Activated T-helper 1 cell treated with Interleukin-2 at 50 U/mL for 16 hours (primary cell): Measurements from ENCODE around the gene NLRP4.

Source experiments
- DNase-seq: peaks from one replicate; pipeline ENCODE4 v3.0.0-alpha.2; 2020; ENCODE audit warnings: low read depth

The NLRP4 gene, protein sequence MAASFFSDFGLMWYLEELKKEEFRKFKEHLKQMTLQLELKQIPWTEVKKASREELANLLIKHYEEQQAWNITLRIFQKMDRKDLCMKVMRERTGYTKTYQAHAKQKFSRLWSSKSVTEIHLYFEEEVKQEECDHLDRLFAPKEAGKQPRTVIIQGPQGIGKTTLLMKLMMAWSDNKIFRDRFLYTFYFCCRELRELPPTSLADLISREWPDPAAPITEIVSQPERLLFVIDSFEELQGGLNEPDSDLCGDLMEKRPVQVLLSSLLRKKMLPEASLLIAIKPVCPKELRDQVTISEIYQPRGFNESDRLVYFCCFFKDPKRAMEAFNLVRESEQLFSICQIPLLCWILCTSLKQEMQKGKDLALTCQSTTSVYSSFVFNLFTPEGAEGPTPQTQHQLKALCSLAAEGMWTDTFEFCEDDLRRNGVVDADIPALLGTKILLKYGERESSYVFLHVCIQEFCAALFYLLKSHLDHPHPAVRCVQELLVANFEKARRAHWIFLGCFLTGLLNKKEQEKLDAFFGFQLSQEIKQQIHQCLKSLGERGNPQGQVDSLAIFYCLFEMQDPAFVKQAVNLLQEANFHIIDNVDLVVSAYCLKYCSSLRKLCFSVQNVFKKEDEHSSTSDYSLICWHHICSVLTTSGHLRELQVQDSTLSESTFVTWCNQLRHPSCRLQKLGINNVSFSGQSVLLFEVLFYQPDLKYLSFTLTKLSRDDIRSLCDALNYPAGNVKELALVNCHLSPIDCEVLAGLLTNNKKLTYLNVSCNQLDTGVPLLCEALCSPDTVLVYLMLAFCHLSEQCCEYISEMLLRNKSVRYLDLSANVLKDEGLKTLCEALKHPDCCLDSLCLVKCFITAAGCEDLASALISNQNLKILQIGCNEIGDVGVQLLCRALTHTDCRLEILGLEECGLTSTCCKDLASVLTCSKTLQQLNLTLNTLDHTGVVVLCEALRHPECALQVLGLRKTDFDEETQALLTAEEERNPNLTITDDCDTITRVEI

GRCh38 chr19:55836340-55836739, at the start of gene NLRP4:
NLRP4 (plus strand) TSS chr19:55836540; CDS start chr19:55852081, 15,541 bp downstream.
- DNase-seq, result no peak

DNA sequence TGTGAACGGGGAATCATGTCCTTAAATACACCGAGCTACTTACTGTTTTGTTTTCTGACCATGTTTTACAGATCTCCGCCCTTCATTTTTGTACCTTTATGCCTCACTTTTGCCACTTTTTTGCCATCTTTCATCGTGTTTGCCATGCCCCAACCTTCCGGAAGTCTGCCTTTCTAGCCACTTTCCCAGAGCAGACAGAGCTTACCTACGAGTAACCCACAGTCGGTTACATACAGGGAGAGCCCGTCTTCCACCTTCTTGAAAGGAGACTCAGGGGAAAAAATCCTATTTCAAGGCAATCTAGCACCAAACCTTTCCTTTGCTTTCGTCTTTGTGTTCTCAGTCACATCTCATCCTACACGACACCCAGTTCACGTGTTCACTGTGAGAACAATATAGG, 41.3 kb upstream of the NLRP4 start:
- no peak for DNase-seq

- no peak for DNase-seq
These were observed 34.9 kb upstream of the NLRP4 start for GRCh38 chr19:55801416-55801815.

- no peak for DNase-seq
These were observed 34.1 kb upstream of the NLRP4 start for GRCh38 chr19:55802281-55802680.

DNA sequence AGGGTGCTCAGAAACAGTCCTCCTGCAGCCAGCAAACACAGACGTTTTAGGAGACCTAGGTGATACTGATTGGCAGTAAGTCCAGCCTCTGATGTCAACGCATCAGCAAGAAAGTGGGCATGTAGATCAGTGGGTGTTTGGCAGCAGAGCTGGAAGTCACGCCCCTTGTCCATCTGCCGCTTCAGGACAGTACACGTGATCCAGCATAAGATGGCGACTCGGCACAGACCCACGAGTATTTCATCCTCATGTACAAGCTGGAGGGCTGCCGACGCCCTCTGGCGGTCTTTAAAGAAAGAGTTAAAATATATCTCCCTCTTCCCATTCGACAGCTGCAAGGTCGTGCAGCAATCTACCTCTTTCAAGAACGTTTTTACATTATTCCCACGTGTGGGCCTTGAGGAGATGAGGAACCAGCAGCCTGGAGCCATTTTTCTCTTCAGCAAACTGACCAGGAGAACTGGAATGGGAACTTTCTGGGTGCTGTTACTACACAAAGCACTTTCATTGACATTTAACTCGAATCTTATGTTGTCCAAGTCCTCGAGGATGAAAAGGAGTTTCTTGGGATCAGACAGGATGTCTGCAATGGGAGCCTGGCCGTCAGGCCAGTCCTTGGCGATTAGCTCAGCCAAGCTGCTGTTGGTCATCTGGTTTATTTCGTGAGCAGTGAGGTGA, 26.8 kb upstream of the NLRP4 start:
- no peak for DNase-seq

DNA sequence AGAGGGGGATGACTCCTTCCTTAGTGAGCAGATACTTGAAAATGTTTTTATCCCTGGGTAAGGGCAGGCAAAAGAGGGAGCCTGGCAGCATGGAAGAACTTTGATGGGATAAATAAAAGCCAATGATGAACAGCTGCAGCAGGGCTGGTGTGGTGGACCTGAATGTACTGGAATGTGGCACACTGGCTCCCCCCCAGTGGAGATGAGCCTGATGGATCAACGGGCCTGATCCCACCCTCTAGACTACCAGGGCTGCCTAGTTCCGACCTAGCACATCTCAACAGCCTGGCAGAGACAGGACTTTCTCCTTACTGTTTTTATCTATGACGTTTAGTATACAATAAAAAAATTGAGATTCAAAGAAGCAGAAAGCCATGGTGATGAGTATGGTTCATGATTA, 25.0 kb upstream of the NLRP4 start:
- DNase-seq, result no peak

DNA sequence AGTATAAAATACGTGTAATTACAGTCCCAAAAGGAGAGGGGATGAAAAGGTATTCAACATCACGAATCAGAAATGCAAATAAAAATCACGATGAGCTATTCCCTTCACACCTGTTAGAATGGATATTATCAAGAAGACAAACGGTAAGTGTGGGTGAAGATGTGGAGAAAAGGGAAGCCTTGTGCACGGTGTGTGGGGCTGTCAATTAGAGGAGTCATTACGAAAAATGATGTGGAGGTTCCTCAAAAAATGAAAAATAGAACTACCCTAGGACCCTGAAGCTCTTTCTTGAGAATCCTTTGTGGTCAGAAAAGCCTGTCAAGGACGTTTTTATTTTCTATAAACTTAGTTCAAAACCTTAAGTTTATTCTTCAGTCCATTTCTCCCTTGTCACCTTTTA, 23.9 kb upstream of the NLRP4 start:
- DNase-seq, result no peak

DNA sequence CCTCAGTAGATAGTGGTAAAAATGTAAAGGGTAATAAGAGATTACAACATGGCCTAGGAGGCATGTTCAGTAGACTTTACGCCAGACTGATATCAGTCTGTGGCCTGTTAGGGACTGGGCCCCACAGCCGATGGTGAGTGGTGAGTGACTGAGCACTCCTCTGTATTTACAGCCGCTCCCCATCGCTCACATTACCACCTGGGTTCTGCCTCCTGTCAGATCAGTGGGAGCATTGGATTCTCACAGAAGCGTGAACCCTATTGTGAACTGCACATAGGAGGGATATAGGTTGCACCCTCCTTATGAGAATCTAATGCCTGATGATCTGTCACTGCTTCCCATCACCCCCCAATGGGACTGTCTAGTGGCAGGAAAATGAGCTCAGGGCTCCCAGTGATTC, 22.4 kb upstream of the NLRP4 start:
- no peak for DNase-seq

- DNase-seq, result no peak
These were observed 16.3 kb upstream of the NLRP4 start for GRCh38 chr19:55820037-55820436.

DNA sequence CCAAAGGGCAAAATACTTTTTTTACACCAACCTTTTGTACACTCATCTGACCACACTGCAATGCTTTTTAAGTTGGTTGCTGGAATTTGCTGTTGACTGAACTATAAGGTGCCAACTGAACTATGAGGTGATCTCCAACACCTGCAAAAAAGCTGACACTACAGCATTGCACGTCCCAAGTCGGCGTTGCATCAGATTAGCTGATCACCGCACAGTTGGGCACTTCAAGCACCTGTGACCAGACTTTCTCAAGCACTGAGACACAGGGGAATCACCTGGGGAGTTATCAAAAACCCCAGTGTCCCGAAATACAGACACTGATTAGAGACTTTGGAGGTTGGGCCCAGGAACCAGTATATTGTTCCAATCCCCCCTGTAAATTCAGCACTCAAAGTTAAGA, 5.7 kb upstream of the NLRP4 start:
- DNase-seq, result no peak

DNA sequence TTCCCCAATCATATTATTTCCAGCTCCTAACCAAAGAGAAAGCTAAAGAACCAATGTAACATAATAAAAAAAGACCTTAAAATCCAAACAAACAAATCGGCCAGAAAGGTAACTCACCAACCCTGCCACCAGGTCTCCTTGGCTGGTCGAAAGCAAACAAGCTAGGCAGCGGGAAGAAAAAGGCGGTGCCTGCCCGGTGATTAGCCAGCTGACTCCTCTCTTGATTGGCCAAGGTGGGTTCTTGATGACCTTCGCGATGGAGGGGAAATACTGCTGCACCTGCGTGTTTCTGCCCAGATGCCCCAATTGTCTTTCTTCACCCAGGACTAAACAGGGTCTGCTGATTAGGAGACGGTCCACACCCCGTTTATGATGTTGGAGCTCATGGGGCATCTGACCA, 4.5 kb upstream of the NLRP4 start, which contains the start of gene NLRP11:
Gene NLRP11, minus strand, starts transcription at position 154 of the 400 bp plus-strand sequence. CDS start 13,825 bp downstream, outside the sequence.
- no peak for DNase-seq

DNA sequence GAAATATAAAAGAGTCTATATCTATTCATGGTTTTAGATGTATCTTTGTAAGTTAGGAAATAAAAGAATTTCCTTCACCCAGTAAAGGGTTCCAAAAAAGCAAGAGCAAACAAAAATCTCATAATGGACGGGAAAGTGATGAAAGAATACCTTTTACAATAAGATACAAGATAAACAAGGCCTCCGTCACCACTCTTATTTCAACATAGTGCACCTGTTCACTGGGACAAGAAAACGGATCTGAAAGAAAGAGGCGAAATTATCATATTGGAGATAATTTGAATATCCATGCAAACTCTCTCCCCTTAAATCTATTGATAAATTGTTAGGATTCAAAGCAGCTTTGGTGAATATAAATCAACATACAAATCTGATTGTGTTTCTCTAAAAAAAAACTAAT, 3.7 kb upstream of the NLRP4 start:
- no peak for DNase-seq

DNA sequence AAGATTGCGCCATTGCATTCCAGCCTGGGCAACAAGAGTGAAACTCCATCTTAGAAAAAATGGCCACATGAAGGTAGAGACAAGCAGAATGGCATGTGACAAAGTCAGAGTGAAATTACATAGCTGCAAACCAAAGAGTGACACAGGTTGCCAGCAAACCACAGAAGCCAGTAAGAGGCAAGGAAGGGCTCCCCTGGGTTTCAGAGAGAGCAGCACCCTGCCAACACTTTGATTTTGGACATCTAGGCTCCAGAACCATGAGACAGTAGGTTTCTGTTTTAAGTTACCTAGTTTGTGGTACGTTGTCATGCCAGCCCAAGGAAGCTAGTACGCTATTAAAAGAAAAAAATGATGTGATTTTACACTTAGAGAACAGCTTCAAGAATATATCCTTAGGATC, 1.9 kb downstream of the NLRP4 start:
- no peak for DNase-seq

- DNase-seq, result no peak
These were observed 2.6 kb downstream of the NLRP4 start for GRCh38 chr19:55838906-55839305.

DNA sequence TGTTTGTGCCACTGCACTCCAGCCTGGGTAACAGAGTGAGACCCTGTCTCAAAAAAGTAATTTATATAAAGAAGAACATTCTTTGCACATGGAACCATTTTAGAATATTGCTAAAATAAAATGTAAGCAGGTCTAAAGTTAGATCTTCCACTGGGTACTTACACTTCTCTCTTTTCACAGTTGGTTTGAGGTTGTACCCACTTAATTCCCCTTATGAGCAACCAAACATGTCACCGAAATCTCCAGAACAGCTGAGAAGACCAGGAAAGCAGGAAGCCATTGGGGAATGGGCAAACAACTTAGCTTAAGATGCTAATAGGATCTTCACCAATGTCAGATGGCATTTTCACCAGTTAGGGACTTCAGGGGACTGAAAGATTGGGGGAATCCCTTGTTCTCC, 18.8 kb downstream of the NLRP4 start:
- DNase-seq, result no peak

DNA sequence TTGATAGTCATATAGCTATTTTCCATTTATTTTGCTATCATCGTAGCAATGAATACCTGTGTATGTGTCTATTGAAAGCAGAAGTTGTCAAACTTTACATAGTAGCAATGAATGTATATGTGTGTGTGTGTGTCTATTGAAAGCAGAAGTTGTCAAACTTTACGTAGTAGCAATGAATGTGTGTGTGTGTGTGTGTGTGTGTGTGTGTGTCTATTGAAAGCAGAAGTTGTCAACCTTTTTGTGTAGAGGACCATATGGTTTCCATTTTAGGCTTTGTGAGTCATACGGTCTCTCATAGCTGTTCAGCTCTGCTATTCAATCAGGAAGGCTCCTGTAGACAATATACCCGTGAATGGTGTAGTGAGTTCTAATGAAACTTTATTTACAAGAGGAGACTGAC, 20.8 kb downstream of the NLRP4 start:
- DNase-seq, result no peak

- DNase-seq, result no peak
These were observed 21.6 kb downstream of the NLRP4 start for GRCh38 chr19:55857974-55858373.

GRCh38 chr19:55858401-55858800, 22.1 kb downstream of the NLRP4 start:
- DNase-seq, result no peak

GRCh38 chr19:55858969-55859368, 22.6 kb downstream of the NLRP4 start:
- no peak for DNase-seq

DNA sequence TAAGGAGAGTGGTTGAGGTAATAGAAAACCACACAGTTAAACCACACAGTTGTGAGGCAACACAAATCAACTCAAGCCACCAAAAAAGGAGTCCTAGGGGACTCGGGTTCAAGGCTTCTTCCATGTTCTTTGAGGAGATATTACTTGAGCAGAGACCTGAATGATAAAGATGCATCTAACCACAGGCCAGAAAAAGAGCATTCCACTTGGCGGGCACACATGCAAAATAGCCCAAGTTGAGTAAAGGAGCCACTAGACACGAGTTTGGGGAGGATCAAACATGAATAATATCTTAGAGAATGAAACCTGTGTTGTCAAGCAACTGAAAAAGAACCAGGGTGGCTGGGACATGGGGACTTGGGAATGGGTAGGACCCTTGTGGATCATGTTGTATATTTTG, 30.2 kb downstream of the NLRP4 start:
- DNase-seq, result no peak

DNA sequence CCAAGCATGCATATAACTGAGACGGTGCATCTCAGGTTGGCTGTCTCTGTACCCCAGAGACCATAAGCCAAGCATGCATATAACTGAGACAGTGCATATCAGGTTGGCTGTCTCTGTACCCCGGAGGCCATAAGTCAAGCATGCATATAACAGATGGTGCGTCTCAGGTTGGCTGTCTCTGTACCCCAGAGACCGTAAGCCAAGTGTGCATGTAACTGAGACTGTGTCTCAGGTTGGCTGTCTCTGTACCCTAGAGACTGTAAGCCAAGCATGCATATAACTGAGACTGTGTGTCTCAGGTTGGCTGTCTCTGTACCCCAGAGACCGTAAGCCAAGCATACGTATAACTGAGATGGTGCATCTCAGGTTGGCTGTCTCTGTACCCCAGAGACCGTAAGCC, 30.8 kb downstream of the NLRP4 start:
- no peak for DNase-seq

DNA sequence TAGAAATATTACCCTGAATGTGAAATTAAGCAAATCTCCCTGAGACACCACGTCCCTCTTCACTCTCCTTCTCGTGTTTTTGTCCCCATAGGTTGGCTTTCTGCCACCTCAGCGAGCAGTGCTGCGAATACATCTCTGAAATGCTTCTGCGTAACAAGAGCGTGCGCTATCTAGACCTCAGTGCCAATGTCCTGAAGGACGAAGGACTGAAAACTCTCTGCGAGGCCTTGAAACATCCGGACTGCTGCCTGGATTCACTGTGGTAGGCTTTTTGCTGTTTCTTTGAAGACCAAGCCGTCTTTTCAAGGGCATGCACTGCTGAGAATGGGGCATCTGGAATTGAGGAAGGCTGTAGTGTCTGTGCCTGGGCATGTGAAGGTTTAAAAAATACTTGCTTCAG, 34.4 kb downstream of the NLRP4 start:
- no peak for DNase-seq
